ENCODE measurements around the gene SUFU. TPM values are rescaled to one million over a fixed set of nuclear protein-coding genes. Genes with fewer than 3 reads are reported as not detected.

SUFU gene
- total and polyA plus RNA-seq, 2 experiments from 2014 or later, result 10.9 to 18.2 TPM

- no peaks in the 10 kb centered on the region for H3K9me3 ChIP-seq (ENCODE audit: low read depth)
- H3K4me1 ChIP-seq (ENCODE audit: insufficient read depth), result peaks cover 37% of the 10 kb centered on the region
- no peak overlapping the region for H3K4me2 ChIP-seq
- no peak overlapping the region for H2AFZ ChIP-seq
- no peak overlapping the region for H3K27ac ChIP-seq
- no peak overlapping the region for H3K4me3 ChIP-seq
- no peaks in the 10 kb centered on the region for H3K27me3 ChIP-seq
- DNase-seq (ENCODE audit: low spot score), result no peak
- 42% methylated on average over 6 of the region's 6 CpGs for WGBS (ENCODE audit: low lambda C conversion rate, missing lambda C conversion rate)
- no peaks in the 10 kb centered on the region for H4K20me1 ChIP-seq (ENCODE audit: insufficient read depth, poor library complexity, severe bottlenecking)
- no peaks in the 10 kb centered on the region for H3K79me2 ChIP-seq
- H3K36me3 ChIP-seq (replicated peaks; ENCODE audit: insufficient read depth, low read depth), result no peaks in the 10 kb centered on the region
- TF ChIP-seq EZH2 (IDR thresholded peaks at IDR 0.05; ENCODE audit: borderline replicate concordance), result no peak
- H3K9me2 ChIP-seq (replicated peaks; ENCODE audit: insufficient read depth), result no peaks in the 10 kb centered on the region
Observed at GRCh38 chr10:102670871-102671434, 167.2 kb downstream of the SUFU start.

- Histone ChIP-seq H2AFZ (no peak overlapping the region), H3K36me3 (replicated peaks; ENCODE audit: insufficient read depth, low read depth) (no peaks in the 10 kb centered on the region), H3K4me3 (no peak overlapping the region), H4K20me1 (ENCODE audit: insufficient read depth, poor library complexity, severe bottlenecking) (no peaks in the 10 kb centered on the region), H3K79me2 (no peaks in the 10 kb centered on the region), H3K27ac (peak overlapping the region; percentile 93), H3K9me3 (ENCODE audit: low read depth) (no peaks in the 10 kb centered on the region), H3K4me1 (ENCODE audit: insufficient read depth) (peaks cover 61% of the 10 kb centered on the region), H3K27me3 (no peaks in the 10 kb centered on the region), H3K9me2 (replicated peaks; ENCODE audit: insufficient read depth) (no peaks in the 10 kb centered on the region), H3K4me2 (peak overlapping the region; percentile 69)
- 82% methylated on average over 13 of the region's 13 CpGs for WGBS (ENCODE audit: low lambda C conversion rate, missing lambda C conversion rate)
- no peak for DNase-seq (ENCODE audit: low spot score)
- TF ChIP-seq EZH2phosphoT487 (IDR thresholded peaks at IDR 0.05; ENCODE audit: low read depth, severe bottlenecking, unreplicated experiment), result no peak
- TF ChIP-seq CTCF (IDR thresholded peaks at IDR 0.05; ENCODE audit: poor library complexity), result no peak
Observed at GRCh38 chr10:102673236-102673818, 169.6 kb downstream of the SUFU start.

- Histone ChIP-seq H3K79me2 (no peaks in the 10 kb centered on the region), H3K27me3 (no peaks in the 10 kb centered on the region), H3K4me1 (ENCODE audit: insufficient read depth) (peaks cover 67% of the 10 kb centered on the region), H3K4me2 (peak overlapping the region; percentile 69), H3K36me3 (replicated peaks; ENCODE audit: insufficient read depth, low read depth) (no peaks in the 10 kb centered on the region), H3K4me3 (no peak overlapping the region), H2AFZ (peak overlapping the region; percentile 40), H3K9me3 (ENCODE audit: low read depth) (no peaks in the 10 kb centered on the region), H4K20me1 (ENCODE audit: insufficient read depth, poor library complexity, severe bottlenecking) (no peaks in the 10 kb centered on the region), H3K9me2 (replicated peaks; ENCODE audit: insufficient read depth) (no peaks in the 10 kb centered on the region), H3K27ac (peak overlapping the region; percentile 93)
- TF ChIP-seq EZH2 (IDR thresholded peaks at IDR 0.05; ENCODE audit: borderline replicate concordance), result no peak
- no peak for TF ChIP-seq EZH2phosphoT487 (IDR thresholded peaks at IDR 0.05; ENCODE audit: low read depth, severe bottlenecking, unreplicated experiment)
- TF ChIP-seq CTCF (IDR thresholded peaks at IDR 0.05; ENCODE audit: poor library complexity), result no peak
- 45% methylated on average over 18 of the region's 19 CpGs for WGBS (ENCODE audit: low lambda C conversion rate, missing lambda C conversion rate)
- peak; percentile 52 for DNase-seq (ENCODE audit: low spot score)
Observed at GRCh38 chr10:102673819-102674511, 170.2 kb downstream of the SUFU start.

GRCh38 chr10:102674566-102674965, 170.8 kb downstream of the SUFU start:
- TF ChIP-seq EZH2 (IDR thresholded peaks at IDR 0.05; ENCODE audit: borderline replicate concordance), result no peak
- TF ChIP-seq EZH2phosphoT487 (IDR thresholded peaks at IDR 0.05; ENCODE audit: low read depth, severe bottlenecking, unreplicated experiment), result no peak
- TF ChIP-seq CTCF (IDR thresholded peaks at IDR 0.05; ENCODE audit: poor library complexity), result no peak
- Histone ChIP-seq H3K9me3 (ENCODE audit: low read depth) (no peaks in the 10 kb centered on the region), H3K4me1 (ENCODE audit: insufficient read depth) (peaks cover 69% of the 10 kb centered on the region), H3K36me3 (replicated peaks; ENCODE audit: insufficient read depth, low read depth) (no peaks in the 10 kb centered on the region), H3K27me3 (no peaks in the 10 kb centered on the region), H3K9me2 (replicated peaks; ENCODE audit: insufficient read depth) (no peaks in the 10 kb centered on the region), H3K27ac (peak overlapping the region; percentile 93), H3K79me2 (no peaks in the 10 kb centered on the region), H2AFZ (no peak overlapping the region), H4K20me1 (ENCODE audit: insufficient read depth, poor library complexity, severe bottlenecking) (no peaks in the 10 kb centered on the region), H3K4me3 (no peak overlapping the region), H3K4me2 (peak overlapping the region; percentile 69)
- WGBS (ENCODE audit: low lambda C conversion rate, missing lambda C conversion rate), result 63% methylated on average over 2 of the region's 2 CpGs
- no peak for DNase-seq (ENCODE audit: low spot score)
